NCI-H2107 treated with DMSO at 0.1 percent for 48 hours (cell line): ENCODE data around the gene MTX3.

Experiments
- DNase-seq: peaks from one replicate; lab custom pipeline; 2025; ENCODE audit not compliant: unreplicated experiment; lab: John Stamatoyannopoulos, UW

MTX3 gene

DNA sequence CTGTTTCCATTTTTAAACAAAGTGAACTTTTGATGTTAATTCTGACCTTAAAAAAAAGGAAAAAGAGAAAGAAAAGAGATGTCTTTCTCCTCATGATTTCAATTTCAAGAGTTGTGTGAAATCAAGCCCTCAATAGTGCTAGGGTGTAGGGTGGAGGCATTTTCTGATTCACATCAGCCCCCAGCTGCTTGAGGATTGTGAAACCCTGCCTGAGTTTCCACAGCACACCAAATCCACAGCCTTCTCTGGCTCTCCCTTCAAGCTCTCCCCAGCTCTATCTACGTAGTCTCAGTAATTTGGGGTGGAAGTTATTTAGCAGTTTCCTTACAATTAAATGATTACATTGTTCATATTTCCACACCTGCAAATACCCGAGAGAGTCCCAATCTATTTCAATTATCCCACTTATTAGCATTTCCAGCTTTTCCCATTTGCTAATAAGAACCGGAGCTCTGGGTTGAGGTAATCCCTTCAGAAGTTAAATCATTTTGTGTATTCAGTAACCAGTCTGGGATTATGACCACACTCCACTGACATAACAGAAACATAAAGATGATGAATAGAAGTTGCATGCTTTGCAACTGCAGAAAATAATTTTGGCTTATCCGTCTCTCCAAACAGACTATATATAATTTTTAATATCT, 54.9 kb downstream of the MTX3 start:
- DNase-seq = no peak

GRCh38 chr5:79934681-79935080, 56.4 kb downstream of the MTX3 start:
- DNase-seq = no peak

DNA sequence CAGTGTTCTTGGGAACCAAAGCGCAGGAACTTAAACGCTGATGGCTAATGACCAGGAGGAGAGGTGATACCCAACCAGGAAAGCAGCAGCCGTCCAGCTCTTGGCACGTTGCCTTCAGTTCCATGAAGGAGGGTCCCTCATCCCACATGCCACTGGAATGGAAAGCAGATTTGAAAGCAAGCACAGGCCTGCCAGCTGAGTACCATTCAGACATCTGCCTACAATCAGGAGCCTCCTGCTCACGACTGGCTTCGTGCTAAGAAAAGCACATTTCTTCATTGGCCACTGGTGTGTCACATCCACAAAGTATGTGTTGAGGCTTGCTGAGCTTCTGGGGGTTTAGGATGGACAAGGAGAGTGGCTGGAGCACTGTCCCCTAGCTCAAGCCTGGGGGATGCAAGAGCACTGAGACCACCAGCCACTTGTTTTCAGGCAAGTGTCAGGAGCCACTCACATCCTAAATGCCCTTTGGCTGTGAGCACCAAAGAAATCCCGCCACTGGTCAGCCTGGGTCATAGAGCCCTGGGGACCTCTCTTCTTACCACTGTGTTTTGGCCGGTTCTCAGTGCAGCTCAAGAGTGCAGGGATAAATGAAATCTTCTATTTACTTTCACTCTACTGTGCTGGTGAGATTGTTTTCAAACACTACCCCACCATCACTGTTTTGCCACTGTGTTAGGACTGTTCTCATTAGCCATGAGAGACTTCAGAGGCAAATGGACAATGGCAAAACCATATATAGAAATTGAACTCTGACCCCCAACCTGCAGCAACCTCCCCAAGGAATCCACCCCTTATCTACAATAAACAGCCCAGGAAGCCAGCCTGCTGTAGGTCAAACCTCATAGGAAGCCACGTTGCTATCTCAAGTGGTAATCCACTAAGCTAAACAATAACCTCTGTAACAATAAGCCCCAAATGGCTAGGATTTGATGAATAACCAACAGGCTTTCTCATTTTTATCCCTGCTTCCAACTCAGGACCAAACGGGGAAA, 58.3 kb downstream of the MTX3 start:
- DNase-seq = no peak

DNA sequence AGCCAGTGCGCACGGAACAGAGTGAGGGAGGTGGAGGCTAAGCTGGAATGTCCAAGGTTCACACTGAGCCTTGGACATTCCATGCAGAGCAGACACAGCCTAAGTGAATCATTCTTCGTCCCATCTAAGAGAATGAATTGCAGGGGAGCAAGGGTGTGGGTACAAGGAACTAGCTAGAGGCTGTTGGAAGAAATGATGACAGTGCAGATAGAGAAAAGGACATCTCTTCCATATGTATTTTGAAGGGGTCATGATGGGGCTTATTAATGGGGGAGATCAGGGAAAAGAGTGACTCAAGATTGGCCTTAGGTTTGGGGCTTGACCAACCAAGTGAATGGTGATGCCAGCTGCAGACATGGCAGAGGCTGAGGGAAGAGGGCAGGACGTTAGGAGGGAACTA, 59.2 kb downstream of the MTX3 start:
- no peak for DNase-seq

- no peak for DNase-seq
Measured at GRCh38 chr5:79931409-79931808, 59.7 kb downstream of the MTX3 start.

DNA sequence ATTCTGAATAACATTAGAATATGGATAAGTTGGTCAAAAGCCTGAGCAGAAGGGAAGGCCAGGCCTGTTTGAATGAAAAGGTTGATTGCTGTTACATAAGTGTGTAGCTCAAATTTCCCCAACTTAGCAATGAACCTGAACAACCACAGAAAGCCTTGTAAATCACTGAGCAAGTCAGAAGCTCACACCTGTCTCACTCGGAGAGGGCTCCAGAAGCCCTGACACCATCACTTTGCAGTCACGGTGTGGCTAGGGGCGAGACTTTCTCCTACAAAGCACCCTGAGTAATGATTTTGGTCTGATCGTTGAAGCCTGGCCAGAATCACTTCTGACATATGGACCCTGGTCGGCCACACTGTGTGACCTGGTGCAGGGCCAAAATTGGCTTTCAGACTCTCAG, 62.0 kb downstream of the MTX3 start:
- DNase-seq = peak; percentile 72
